HG03558 (cell line): ENCODE results near the gene RAI1.
"Not testable (repeated sequence)": the region's sequence is repeated elsewhere in the genome, so short reads cannot be mapped to it uniquely, and the experiment has no call there.

Experiments used
- ATAC-seq: cut with Tn5 transposase; IDR thresholded peaks from one replicate; pipeline ENCODE4 v1.9.1; 2021; ENCODE audit warnings: moderate number of reproducible peaks; ENCODE audit not compliant: unreplicated experiment; ENCODE audit errors: extremely low read depth

RAI1 gene

DNA sequence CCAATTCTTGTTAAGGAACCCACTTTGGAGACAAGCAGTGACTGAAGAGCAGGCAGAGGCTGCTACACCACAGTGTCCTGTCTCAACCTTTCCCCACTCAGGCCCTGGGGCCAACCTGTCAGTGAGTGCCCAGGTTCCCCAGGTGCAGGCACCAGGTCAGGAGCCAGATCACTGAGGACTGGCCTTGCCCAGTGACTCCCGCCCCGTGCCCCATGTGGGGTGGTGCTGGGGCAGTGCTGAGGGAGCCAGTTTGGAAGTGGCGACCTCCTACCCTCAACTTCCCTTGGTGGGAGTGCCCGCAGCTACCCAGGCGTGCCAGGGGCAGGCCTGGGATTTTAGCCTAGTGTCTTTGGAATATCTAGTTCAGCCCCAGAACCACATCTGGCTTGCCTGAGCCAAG lies 126.2 kb downstream of the RAI1 start:
- no peak for ATAC-seq

DNA sequence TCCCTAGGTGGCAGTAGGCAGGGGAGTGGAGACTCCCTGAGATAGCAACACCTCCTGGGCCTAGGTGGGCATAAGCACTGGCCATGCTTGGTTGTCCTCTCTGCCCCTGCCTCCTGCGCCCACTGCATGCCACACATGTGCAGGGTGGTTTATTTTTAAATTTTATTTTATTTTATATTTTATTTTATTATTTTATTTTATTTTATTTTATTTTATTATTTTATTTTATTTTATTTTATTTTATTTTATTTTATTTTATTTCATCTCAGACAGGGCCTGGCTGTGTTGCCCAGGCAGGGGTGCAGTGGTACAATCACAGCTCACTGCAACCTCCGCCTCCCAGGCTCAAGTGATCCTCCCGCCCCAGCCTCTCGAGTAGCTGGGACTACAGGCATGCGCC lies 126.9 kb downstream of the RAI1 start:
- not testable (repeated sequence) for ATAC-seq

DNA sequence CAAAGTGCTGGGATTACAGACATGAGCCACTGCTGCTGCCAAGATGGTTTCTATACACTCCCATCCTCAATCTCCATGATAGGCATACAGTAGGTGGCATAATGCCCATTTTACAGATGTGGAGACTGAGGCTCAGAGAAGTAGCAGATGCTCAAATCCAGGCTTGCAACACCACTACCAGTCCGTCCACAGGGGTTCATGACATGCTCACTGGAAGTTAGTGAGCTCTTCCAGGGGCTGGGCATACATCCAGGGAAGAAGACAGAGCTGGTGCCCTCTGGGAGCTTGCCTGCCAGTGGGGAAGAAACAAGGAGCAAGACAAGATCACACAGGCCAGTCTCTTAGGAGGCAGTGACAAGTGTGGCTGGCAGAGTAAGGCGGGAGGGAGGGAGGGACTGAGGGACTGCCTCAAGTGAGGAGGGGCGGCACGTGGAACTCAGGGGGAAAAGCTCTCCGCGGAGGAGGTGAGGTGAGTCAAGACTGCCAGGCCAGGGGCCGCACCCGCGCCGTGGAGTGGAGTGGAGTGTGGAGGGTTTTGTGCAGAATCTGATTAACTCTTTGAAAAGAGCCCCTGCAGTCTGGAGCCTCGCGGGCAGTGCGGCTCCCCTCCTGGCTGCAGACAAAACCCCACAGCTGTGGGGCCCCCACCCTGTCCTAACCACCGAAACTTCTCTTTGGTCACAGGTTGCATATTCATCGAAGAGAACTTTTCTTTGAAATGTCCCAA lies 127.6 kb downstream of the RAI1 start:
- ATAC-seq: no peak

DNA sequence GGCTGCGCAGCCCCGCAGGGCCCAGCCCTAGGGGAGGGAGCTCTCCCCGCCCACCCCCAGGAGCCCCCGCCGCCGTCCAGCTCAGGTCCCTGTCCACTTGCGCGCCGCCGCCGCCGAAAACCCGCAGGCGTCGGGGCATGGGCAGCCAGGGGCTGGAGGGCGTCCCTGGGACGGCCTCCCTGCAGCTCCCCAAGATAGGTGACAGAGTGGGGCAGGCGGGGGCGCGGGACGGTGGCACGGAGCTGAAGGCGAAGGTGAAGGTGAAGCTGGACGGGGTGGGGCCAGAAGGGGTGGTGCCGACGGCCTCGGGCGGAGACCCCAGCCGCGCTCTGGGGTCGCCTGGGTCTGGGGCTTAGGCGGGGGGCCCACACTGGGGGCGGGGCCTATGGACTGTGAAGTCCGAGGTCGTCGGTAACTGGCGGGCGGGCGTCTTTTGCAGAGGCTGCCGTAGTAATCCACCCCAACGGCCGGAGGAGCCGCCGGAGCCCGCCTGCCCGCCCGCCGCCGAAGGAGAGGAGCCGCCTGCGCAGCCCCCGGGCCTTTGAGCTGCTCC lies 128.3 kb downstream of the RAI1 start:
- no peak for ATAC-seq

DNA sequence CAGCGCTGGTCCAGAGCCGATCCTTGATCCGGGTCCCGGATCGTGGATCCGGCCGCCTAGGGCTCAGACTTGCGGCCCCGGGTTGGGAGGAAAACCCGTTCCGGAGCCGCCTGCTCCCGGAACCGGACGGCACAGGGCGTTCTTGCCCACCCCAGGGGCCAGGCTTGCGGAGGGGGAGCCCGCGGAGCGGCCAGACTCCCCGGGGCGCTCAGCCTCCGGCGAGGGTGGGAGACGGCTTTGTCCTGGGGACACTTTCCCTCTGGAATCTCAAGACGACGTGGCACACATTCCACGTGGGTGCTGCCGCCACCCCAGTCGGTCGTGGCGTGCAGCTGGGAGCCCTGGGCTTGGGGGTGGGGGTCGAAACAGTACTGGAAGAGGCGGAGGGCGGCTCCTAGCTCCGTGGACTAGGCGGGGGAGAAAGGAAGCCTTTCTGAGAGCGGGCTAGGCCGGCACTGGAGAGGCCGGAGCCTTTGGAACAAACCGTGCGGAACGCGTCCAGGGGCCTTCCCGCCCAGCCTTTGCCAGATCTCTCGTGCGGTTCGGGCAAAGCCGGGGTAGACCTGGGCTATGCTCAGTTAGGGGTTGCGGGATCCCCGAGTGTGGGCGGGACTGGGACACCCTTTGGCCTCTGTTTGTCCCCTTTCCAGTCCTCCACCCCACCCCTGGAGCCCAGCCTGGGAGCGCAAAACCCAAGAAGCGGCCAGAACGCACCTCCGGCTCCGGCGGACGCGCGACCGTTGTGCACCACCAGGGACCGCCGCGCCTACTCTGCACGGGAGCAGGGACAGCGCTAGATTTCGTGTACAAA lies 129.0 kb downstream of the RAI1 start:
- no peak for ATAC-seq

DNA sequence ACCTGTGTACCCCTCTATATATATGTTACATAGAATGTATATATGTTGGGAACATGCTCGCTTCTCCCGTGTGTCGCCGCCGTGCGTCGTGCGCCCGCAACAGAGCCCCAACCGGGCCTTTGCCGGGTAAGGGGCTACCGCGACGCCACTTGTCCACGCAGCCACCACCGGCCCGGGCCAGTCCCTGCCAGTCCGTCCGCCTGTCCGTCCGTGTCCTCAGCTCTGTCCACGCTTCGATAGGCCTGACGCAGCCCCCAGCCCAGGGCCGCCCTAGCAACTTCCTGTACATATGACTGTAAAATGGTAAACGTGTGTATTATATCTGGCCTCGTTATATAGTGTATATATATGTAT lies 129.6 kb downstream of the RAI1 start:
- no peak for ATAC-seq

DNA sequence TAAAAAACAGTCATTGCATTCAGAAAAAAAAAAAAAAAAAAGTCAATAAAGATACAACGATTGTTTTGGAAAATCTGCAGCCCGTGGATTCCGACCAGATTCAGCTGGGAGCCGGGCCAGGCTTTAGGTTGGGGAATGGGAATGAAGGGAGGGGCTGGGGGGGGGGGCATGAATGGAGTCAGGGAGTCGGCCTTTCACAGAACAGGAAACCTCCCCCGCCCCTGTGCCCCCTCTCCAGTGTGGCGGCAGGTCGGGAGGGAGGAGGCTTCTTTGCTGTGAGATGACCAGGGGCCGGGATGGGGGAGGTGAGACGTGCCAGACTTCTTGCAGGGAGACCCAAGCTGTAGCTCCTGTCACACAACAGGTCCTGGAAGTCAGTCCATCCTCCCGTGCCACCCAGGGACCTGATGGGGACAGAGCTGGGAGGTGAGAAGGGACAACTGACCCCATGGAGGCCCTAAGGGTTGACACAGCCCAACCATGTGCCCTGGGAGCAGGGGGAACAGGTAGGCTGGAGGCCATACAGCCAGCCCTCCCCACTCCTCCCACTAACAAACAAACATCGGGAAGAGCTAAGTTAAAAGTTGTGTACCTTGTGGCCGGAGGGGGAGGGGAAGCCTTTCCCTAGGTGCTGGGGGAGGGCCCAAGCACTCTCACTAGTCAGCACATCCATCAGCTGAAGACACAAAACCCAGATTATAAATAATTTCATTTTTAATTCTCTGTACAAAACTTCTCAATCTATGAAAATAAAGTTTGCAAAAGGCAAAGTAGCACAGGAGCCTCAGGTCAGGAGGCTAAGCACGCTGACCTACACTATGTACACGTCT lies 130.3 kb downstream of the RAI1 start:
- no peak for ATAC-seq

DNA sequence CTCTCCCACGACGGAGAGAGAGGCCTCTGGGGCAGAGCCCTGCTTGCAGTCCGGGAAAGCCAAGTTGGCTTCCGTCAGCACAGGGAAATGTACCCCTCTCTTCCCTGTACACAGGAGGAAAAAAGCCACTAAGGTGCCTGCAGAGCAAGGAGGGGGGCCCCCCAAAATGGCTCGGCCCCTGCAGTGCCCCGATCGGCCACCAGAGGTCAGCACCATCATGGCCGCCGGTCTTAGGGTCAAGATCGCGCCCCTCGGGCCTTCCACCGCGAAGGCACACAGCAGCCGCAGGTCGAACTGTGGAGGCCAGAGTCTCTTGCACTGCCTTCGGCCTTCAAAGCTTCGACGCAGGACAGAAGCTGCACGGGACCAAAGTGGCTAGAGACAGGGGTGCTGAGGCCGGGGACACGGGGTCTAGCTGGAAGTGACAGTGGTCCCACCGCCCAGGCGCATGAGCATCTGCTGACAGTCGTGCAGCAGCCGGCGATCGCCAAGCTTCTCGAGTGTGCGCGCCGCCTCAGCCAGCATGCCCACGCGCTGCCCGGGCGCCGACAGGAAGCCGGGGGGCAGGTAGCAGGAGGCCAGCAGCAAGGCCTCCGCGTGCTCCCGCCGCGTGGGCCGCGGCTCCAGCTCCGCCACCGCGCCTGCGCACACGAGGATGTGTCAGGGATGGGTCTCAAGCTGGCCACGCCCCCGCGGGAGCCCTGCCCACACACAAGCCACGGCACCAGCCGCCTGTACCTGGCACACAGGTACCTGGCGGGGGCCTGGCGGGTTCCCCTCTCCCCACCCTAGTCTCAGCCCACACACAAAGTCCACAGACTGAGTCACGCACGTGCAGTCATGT lies 131.2 kb downstream of the RAI1 start:
- ATAC-seq: no peak

DNA sequence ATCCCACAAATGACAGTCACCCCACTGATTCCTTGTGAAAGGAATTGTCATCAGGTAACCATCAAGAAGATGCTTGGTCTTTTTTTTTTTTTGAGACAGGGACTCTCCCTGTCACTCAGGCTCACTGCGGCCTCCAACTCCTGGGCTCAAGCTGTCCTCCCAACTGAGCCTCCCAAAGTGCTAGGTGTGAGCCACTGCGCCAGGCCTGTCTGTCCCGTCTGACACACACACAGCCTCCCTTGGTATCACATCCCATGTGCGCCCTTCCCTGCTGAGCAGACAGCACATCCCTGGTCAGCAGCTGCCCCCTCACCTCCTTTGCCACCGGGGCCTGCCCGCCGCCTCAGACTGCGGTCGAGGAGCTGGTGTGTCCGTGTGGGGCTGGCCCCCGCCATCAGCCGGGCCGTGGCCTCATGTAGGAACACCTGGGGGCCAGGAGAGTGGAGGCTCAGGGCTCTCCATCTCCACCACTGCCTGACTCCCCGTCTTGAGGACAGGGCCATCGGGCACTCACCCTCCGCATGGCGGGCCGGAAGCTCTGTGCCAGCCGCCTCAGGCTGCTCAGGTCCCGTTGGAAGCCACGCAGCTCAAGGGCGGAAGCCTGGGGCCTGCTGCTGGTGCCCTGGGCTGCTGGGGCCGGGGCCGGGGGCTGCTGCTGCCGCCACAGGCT lies 131.9 kb downstream of the RAI1 start:
- ATAC-seq: no peak

DNA sequence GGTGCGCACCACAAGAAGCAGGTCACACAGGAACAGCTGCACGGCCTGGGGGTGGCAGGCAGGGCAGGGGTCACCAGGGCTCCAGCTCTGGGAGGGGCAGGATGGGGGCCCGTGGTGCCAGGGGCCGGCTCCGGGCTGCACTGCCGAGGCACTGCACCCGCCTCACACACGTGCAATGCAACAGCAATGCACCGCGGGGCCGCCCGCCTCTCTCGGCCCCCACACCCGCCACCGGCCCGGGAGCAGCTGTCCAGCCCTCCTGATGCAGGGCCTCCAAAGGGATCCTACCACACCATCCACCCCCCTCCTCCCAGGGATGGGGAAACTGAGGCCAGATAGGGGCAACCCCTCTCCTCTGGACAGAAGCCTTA lies 132.5 kb downstream of the RAI1 start:
- no peak for ATAC-seq

DNA sequence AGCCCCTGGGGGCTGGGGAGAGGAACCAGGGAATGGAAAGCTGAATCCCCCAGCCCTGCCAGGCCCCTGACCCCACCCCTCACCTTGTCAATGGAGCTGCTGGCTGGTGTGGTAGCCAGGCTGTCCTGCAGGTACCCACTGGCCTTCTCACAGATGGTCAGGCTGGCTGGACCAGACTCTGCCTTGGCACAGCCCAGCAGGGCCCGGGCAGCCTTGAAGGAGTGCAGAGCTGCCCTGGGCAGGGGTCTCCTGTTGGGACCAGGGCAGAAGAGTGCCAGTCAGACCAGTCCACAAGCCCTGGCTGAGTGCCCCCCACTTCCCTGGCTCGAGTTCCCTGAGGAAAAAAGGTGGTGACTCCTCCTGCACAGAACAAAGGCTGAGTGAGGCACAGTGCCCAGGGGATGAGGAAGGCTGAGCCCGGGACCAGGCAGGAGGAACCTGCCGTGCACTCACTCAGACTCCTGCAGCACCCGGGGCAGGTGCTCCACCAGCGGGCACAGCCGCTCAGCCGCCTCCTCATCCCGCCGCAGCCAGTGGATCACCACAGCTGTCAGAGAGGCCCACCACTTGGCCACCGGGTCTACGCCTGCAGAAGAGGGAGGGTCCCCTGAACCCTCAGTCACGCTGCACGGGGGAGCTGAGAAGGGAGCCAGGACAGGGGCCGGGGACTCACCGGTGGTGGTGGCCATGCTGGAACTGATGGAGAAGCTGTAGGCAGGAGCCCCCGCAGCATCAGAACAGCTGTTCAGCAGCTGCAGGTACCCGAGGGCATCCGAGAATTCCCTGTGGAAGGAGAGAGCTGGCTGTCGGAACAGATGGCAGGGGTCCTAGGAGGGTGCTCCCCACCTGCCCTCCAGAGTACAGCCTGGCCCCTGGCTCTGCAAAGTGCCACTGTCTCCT lies 133.2 kb downstream of the RAI1 start:
- no peak for ATAC-seq

DNA sequence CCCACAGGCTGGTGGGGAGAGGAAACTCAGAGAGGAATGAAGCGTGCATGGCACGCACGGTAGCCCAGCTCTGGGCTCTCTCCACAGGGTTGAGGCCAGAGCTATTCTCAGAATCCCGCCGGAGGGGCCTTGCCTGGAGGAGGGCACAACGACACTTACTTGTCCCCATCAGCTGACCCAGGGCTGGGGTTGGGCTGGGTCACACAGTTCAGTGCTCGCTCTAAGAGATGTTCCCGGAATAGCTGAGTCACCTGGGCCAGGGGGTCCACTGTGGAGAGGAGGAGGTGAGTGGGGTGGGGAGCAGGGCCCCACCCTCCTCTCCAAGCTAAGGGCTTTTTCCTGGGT lies 133.8 kb downstream of the RAI1 start:
- no peak for ATAC-seq

DNA sequence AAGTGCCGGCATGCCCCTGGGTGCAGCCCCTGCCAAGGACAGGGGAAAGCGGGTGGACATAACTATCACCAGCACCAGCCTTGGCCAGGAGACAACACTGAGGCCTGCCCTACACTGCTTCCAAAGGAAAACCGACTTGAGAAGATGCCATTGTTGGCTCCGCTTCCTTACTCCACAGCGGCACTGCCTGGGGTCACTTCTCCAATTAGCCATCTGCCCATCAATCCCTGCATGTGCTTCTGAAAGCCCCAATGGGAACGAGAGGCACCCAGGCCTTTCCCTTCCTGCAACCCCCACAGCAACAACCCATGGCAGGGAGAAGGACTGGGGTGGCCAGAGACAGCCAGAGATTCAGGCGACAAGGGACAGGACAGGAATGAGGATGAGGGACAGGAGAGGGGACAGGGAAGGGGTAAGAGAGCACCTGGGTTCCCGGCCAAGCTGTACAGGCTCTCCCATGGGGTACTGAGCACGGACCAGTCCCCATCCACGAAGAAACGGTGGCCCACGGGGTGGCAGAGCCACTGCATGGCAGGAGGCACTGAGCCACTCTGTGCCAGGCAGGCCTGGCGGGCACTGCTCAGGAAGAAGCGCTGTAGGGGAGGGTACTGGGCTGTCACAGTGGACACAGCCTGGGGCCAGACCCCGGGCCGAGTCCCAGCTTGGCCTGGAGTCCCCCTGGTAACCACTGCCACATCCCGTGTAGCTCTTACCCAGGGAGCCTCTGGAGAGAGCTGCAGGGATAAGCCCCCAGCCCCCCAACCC lies 134.4 kb downstream of the RAI1 start:
- no peak for ATAC-seq

DNA sequence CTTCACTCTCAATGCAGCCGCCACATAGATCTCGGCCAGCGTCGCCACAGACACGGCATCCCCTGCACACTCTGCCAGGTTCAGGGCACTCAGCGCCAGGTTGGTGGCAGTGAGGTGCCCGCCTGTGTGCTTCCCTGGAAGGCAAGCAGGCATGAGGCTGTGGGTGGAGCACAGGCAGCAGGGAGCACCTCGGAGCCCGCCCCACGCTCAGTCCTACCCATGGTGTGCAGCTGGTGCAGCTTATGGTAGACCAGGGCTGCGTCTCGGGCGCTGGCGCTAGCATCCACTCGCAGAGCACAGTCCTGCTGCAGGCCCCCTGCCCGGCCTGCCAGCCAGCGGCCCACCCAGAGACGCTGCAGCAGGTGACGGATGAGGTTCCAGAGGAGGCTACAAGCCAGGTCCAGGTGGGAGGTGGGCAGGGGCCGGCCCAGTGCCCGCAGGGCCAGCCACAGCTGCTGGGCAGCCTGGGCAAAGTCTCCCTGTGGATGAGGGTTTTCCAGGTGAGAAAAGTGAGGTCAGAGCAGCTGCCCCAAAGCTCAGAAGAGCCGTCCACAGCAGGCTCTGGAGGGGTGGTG lies 135.1 kb downstream of the RAI1 start:
- ATAC-seq: no peak

DNA sequence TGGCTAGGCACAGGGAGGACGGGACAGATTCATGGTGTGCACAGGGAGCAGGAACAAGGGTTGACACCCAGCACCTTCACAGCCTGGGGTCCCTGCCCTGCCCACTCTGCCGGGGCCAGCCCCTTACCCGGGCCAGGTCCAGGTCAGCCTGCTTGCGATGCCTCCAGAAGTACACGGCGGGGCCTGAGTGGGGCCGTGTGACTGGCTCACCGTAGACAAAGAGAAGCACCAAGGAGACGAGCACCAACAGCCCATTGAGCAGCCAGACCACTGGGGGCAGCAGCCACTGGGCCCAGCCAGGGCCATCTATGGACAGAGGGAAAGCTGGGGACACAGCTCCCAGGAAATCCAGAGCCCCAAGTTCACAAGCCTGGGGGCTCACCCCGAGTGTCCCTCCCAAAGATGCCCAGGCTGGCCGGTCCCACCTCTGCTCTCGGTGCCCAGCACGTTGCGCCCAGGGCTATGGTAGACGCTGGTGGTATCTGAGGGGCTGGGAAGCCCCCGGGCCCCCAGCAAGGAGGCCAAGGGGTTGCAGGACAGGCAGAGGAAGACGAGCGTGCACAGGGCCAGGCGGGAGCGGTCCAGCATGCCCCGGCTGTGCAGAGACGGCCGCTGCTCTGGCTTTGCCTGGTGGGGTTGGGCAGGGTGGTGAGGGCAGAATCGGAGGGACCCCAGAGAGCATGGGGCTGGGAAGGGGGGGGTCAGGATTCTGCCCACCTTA lies 135.7 kb downstream of the RAI1 start:
- ATAC-seq: no peak

DNA sequence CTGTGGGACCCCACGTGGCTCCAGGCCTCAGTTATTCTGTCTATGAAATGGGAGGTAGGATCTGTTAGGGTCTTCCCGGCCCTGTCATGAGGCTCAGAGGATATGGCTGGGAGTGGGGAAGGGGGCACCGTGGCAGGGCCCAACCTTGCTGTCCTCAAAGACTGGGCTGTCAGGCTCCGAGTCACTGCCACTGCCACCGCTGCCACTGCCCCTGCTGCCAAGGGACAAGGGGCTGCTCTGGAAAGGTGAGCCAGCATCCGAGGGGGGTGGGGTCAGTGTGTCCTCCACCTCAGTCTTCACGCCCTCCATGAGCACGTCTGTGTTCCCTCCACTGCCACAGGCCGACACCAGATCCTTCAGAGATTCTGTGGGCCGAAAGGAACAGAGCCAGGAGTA lies 136.3 kb downstream of the RAI1 start:
- no peak for ATAC-seq

DNA sequence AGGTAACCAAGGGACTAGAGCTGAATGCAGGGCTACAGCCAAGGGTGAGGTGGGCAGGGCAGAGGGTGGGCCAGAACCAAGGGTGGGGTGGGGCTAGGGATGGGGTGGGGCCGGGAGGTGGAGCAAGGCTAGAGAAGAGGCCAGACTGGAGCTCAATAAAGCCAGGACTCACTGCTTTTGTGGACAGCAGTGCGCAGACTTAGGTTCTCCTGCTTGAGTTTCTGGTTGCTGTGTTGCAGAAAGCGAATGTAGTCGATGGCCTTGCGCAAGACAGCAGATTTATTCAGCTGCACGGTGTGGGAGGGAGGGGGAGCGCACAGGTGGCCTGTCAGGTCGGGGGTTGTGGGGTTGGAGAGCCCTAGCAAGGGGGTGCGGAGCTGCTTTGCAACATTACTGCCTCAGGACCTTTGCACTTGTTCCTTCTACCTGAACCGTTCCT lies 136.8 kb downstream of the RAI1 start:
- ATAC-seq: no peak
